ENCODE measurements around the gene MT3.

DNA sequence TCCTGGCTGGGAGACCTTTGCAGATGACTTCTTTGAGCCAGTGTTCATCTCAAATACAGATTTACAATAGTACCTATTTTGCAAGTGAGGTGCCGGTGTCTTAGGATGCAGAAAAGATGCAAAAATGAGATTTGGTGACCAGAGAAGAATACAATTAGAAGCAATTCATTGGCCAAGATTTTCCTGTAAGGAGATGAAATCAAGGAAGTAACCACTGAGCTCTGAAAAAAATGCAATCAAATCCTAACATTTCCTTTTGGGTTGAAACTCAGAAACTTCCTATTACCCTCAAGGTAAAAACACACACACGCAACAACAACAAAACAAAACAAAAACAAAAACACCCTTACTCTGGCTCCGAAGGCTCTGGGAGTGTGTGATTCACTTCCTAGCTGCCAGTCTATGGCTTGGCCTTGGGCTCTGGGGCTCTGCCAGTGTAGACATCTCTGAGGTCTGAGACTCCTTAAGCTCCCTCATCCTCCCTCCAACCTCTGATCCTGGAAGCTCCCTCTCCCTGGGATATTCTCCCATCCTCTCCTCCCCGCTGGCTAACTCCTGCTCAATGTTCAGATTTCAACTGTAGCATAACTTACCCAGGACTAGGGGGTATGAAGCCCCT is 41.3 kb upstream of the MT3 start:
- TF ChIP-seq POLR2A (IDR thresholded peaks at IDR 0.05; ENCODE audit: low read length) = no peak
- no peak for TF ChIP-seq GATA1 (IDR thresholded peaks at IDR 0.05; ENCODE audit: low read depth, low read length)
